A549 (cell line): ENCODE data around the gene DOK4. TPM values are rescaled to one million over a fixed set of nuclear protein-coding genes. Genes with fewer than 3 reads are reported as not detected.

ENCODE experiments used
- ATOH8 ChIP-seq: fragments of 250-450 bp; sonication (Bioruptor Pico); IDR thresholded peaks from 2 replicates; pipeline ENCODE4 v1.5.0; 2020; ENCODE audit warnings: low read depth, mild to moderate bottlenecking, moderate library complexity
- CBX2 ChIP-seq: fragments of 200-600 bp; sonication (generic); IDR thresholded peaks from 2 replicates; pipeline ENCODE4 v1.6.1; 2016; ENCODE audit warnings: low read depth, mild to moderate bottlenecking, borderline replicate concordance
- CEBPB ChIP-seq, 2 experiments: fragments of >200 bp in 1 of 2; sonication (Bioruptor Twin) in 1 of 2; formaldehyde crosslinking in 1 of 2; IDR thresholded peaks; 2 replicates each; pipeline ENCODE4 v1.6.1; 2012 to 2016
- CHD4 ChIP-seq: fragments of 200-600 bp; sonication (generic); IDR thresholded peaks from 2 replicates; pipeline ENCODE4 v1.6.1; 2016; ENCODE audit warnings: antibody characterized with exemption, mild to moderate bottlenecking, borderline replicate concordance
- EP300 ChIP-seq, 2 experiments: fragments of >200 bp; sonication (Bioruptor Twin); formaldehyde crosslinking; IDR thresholded peaks; 2 replicates in 1 of 2; 3 replicates in 1 of 2; pipeline ENCODE4 v1.6.1; 2016 to 2017
- ESRRA ChIP-seq: fragments of 150-350 bp; IDR thresholded peaks from 2 replicates; pipeline ENCODE4 v1.6.1; 2014; ENCODE audit warnings: mild to moderate bottlenecking, low read length, borderline replicate concordance
- FOSB ChIP-seq: fragments of 250-450 bp; sonication (Bioruptor Pico); IDR thresholded peaks from 2 replicates; pipeline ENCODE4 v1.5.0; 2020; ENCODE audit warnings: mild to moderate bottlenecking, moderate library complexity
- FOXS1 ChIP-seq: fragments of 250-450 bp; sonication (Bioruptor Pico); IDR thresholded peaks from 2 replicates; pipeline ENCODE4 v1.5.0; 2020; ENCODE audit warnings: mild to moderate bottlenecking, moderate library complexity
- GATA3 ChIP-seq: IDR thresholded peaks from 2 replicates; pipeline ENCODE4 v1.6.1; 2012; ENCODE audit warnings: borderline replicate concordance
- HOXB13 ChIP-seq: fragments of 250-450 bp; sonication (Bioruptor Pico); IDR thresholded peaks from 2 replicates; pipeline ENCODE4 v1.5.0; 2020; ENCODE audit warnings: low read depth, mild to moderate bottlenecking, moderate library complexity
- HOXB5 ChIP-seq: fragments of 250-450 bp; sonication (Bioruptor Pico); IDR thresholded peaks from 2 replicates; pipeline ENCODE4 v1.5.0; 2020; ENCODE audit warnings: mild to moderate bottlenecking, moderate library complexity
- JUN ChIP-seq, 2 experiments: fragments of >200 bp; sonication (Bioruptor Twin); formaldehyde crosslinking; IDR thresholded peaks; 2 replicates in 1 of 2; 3 replicates in 1 of 2; pipeline ENCODE4 v1.6.1; 2016 to 2017
- MAFK ChIP-seq: fragments of 450-650 bp; IDR thresholded peaks from 2 replicates; pipeline ENCODE4 v1.6.1; 2014; ENCODE audit not compliant: partially characterized antibody
- MAX ChIP-seq: IDR thresholded peaks from 2 replicates; pipeline ENCODE4 v1.6.1; 2012
- NPAS2 ChIP-seq: fragments of 250-450 bp; sonication (Bioruptor Pico); IDR thresholded peaks from 2 replicates; pipeline ENCODE4 v1.8.0; 2022; ENCODE audit warnings: mild to moderate bottlenecking, moderate library complexity, borderline replicate concordance
- NR3C1 ChIP-seq: fragments of >200 bp; sonication (Bioruptor Twin); formaldehyde crosslinking; IDR thresholded peaks from 3 replicates; pipeline ENCODE4 v1.6.1; 2017
- POLR2AphosphoS2 ChIP-seq: conservative IDR thresholded peaks from 2 replicates; pipeline ENCODE4 v1.6.1; 2012; ENCODE audit warnings: low read length, improper control_type of control experiment, inconsistent platforms
- RAD21 ChIP-seq, 2 experiments: fragments of >200 bp in 1 of 2; sonication (Bioruptor Twin) in 1 of 2; formaldehyde crosslinking in 1 of 2; IDR thresholded peaks in 1 of 2; conservative IDR thresholded peaks in 1 of 2; 2 replicates in 1 of 2; 3 replicates in 1 of 2; pipeline ENCODE4 v1.6.1; 2012 to 2018; ENCODE audit warnings: inconsistent platforms in 1 of 2
- REST ChIP-seq: fragments of 200-600 bp; sonication (generic); IDR thresholded peaks from 2 replicates; pipeline ENCODE4 v1.6.1; 2016; ENCODE audit warnings: antibody characterized with exemption, mild to moderate bottlenecking, moderate library complexity
- RFX5 ChIP-seq: fragments of 450-650 bp; IDR thresholded peaks from 2 replicates; pipeline ENCODE4 v1.7.1; 2014; ENCODE audit warnings: antibody characterized with exemption, mild to moderate bottlenecking, moderate library complexity
- RNF2 ChIP-seq: fragments of 200-600 bp; sonication (generic); IDR thresholded peaks from 2 replicates; pipeline ENCODE4 v1.6.1; 2016; ENCODE audit warnings: low read depth, mild to moderate bottlenecking, antibody characterized with exemption, moderate library complexity, borderline replicate concordance
- TP53 ChIP-seq: fragments of 250-450 bp; sonication (Bioruptor Pico); IDR thresholded peaks from 2 replicates; pipeline ENCODE4 v1.5.0; 2021; ENCODE audit warnings: mild to moderate bottlenecking, moderate library complexity
- ZC3H11A ChIP-seq: fragments of 450-650 bp; IDR thresholded peaks from 2 replicates; pipeline ENCODE4 v1.6.1; 2014; ENCODE audit warnings: antibody characterized with exemption, mild to moderate bottlenecking
- ZFP36 ChIP-seq: fragments of 450-650 bp; IDR thresholded peaks from 2 replicates; pipeline ENCODE4 v1.6.1; 2014; ENCODE audit warnings: borderline replicate concordance; ENCODE audit not compliant: partially characterized antibody
- polyA plus RNA-seq, 4 experiments: library from polyadenylated mRNA; depleted of rRNA in 3 of 4; stranded (reverse); fragments of >200 nt; fragmentation: RNase III in 1 of 4; extraction: RNeasy Plus Mini Kit Qiagen cat#74134 plus additional on column Dnase treatment in 1 of 4; gene quantifications; 2 replicates in 3 of 4; 3 replicates in 1 of 4; pipeline ENCODE4 v1.2.3, GENCODE V29; 2011 to 2017
- TF ChIP-seq, protein P1 (sequence below): fragments of 450-650 bp; IDR thresholded peaks from 2 replicates; pipeline ENCODE4 v1.6.1; 2014; ENCODE audit warnings: antibody characterized with exemption

Gene DOK4
- polyA plus RNA-seq, 2 of the 4 experiments (the other 2 are of a cell fraction) = 70.3 to 85.4 TPM

DNA sequence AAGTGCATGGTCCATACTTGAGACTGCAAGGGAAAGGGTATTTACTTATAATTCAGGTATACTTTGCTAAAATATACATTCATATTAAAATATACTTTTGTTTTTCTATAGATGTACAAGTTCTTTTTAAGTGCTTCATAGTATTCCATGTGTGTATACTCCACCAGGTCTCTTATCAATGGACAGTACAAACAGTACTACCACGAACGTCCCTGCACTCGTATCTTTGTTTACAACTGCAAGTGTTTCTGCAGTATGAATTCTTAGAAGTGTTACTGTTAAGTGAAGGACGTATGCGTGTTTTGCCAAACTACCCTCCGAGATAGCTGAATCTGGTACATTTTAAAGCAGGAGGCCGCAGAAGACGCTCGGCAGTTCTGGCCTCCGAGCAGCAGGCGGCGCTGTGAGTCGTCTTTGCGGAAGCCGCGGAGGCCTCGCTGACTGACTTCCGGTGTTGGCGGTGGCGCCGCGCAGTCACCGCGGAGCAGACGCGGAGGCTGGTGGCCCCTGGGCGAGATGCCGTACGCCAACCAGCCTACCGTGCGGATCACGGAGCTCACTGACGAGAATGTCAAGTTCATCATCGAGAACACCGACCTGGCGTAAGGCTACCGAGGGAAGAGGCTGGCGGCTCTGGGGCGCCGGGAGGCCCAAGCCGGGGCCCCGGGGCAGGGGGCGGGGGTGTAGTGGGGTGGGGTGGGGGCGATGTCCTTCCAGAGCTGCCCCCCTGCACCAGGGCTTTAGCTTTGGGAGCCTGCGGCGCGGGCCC is 23.9 kb downstream of the DOK4 start, which contains the start of gene POLR2C (continued):
- no peak for TF ChIP-seq REST
- TF ChIP-seq CBX2 = no peak
- peak; percentile 80 for TF ChIP-seq MAX
- no peak for TF ChIP-seq POLR2AphosphoS2
- TF ChIP-seq ATOH8 = no peak
- peak; percentile 75 to 96; a peak in 4 of 5 replicates for TF ChIP-seq JUN (IDR thresholded peaks at IDR 0.05)
- TF ChIP-seq RNF2 = no peak
- TF ChIP-seq GATA3 = no peak
- no peak for TF ChIP-seq MAFK
- TF ChIP-seq ZFP36 = no peak
- TF ChIP-seq FOXS1 (CRISPR knock-in tag) = no peak
- TF ChIP-seq HOXB5 (CRISPR knock-in tag) = no peak
- TF ChIP-seq TP53 (CRISPR knock-in tag) = no peak
- no peak for TF ChIP-seq NR3C1
- TF ChIP-seq ESRRA = no peak
- peak; percentile 39 to 56; a peak in 4 of 5 replicates for TF ChIP-seq RAD21 (conservative IDR thresholded peaks at IDR 0.05 in 1 of 2, IDR thresholded peaks at IDR 0.05 in 1 of 2)
- no peak for TF ChIP-seq CHD4
- TF ChIP-seq HOXB13 (CRISPR knock-in tag) = no peak
- TF ChIP-seq NPAS2 (CRISPR knock-in tag) = no peak
- TF ChIP-seq EP300 (IDR thresholded peaks at IDR 0.05) = no peak
- TF ChIP-seq FOSB (CRISPR knock-in tag) = no peak
- TF ChIP-seq ZC3H11A = no peak
- TF ChIP-seq, protein P1, sequence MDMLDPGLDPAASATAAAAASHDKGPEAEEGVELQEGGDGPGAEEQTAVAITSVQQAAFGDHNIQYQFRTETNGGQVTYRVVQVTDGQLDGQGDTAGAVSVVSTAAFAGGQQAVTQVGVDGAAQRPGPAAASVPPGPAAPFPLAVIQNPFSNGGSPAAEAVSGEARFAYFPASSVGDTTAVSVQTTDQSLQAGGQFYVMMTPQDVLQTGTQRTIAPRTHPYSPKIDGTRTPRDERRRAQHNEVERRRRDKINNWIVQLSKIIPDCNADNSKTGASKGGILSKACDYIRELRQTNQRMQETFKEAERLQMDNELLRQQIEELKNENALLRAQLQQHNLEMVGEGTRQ = no peak
- no peak for TF ChIP-seq RFX5
- no peak for TF ChIP-seq CEBPB (IDR thresholded peaks at IDR 0.05)
- TF ChIP-seq, all 56 proteins: peak for 14
